SK-N-MC (cell line): ENCODE results near the gene ZFYVE28.

Source experiments
- FOXP2 ChIP-seq: optimal IDR thresholded peaks from 2 replicates; pipeline ENCODE3; 2011; ENCODE audit warnings: mild to moderate bottlenecking, moderate library complexity; ENCODE audit not compliant: insufficient read depth; ENCODE audit errors: extremely low read length, control extremely low read depth
- POLR2AphosphoS5 ChIP-seq: IDR thresholded peaks from 2 replicates; pipeline ENCODE4 v1.6.1; 2012; ENCODE audit warnings: mild to moderate bottlenecking, low read depth, low read length, borderline replicate concordance

- TF ChIP-seq POLR2AphosphoS5 (no peak), FOXP2 (no peak)
These were observed 162.2 kb downstream of the ZFYVE28 start for GRCh38 chr4:2256156-2256731.
